PFSK-1 (cell line): ENCODE results near the gene SLC9B1.

Experiments used
- POLR2AphosphoS5 ChIP-seq: IDR thresholded peaks from 2 replicates; pipeline ENCODE4 v1.6.1; 2012; ENCODE audit warnings: low read depth, mild to moderate bottlenecking, control low read depth, low read length, moderate library complexity
- TAF1 ChIP-seq: IDR thresholded peaks from 2 replicates; pipeline ENCODE4 v1.6.1; 2012; ENCODE audit warnings: low read length, control low read depth, borderline replicate concordance; ENCODE audit not compliant: insufficient read depth

- TF ChIP-seq POLR2AphosphoS5 (no peak), TAF1 (no peak)
These were observed 117.7 kb downstream of the SLC9B1 start for GRCh38 chr4:102901804-102902203.
